Activated CD4-positive, alpha-beta memory T cell treated with anti-CD3 and anti-CD28 coated beads, Interleukin-2, amount 10 ng/mL, durations not matched to agents 7 days and 5 days (primary cell): ENCODE measurements around the gene DMP1. TPM values are rescaled to one million over a fixed set of nuclear protein-coding genes. Genes with fewer than 3 reads are reported as not detected.
"Not testable (repeated sequence)": the region's sequence is repeated elsewhere in the genome, so short reads cannot be mapped to it uniquely, and the experiment has no call there.

ENCODE experiments used
- CTCF ChIA-PET: fragments of 350-600 bp; sonication (Branson Sonifier 250); formaldehyde crosslinking; loops from one replicate; lab custom pipeline; 2021; ENCODE audit warnings: antibody characterized with exemption, inconsistent platforms; lab: Charles Lee
- POLR2A ChIA-PET: fragments of 350-600 bp; sonication (Branson Sonifier 250); formaldehyde crosslinking; loops from one replicate; lab custom pipeline; 2021; ENCODE audit warnings: antibody characterized with exemption; lab: Charles Lee
- DNase-seq: peaks from one replicate; pipeline ENCODE4 v3.0.0-alpha.2; 2020
- H3K27ac Mint-ChIP-seq: one replicate; pipeline ENCODE4 v1.8.0; 2021; ENCODE audit warnings: mild to moderate bottlenecking, mixed read lengths
- H3K27me3 Mint-ChIP-seq: one replicate; pipeline ENCODE4 v1.8.0; 2021; ENCODE audit warnings: mixed read lengths
- H3K36me3 Mint-ChIP-seq: one replicate; pipeline ENCODE4 v1.8.0; 2021; ENCODE audit warnings: low read depth, mixed read lengths
- H3K4me1 Mint-ChIP-seq: one replicate; pipeline ENCODE4 v1.8.0; 2021; ENCODE audit warnings: mixed read lengths
- H3K4me3 Mint-ChIP-seq: one replicate; pipeline ENCODE4 v1.8.0; 2021; ENCODE audit warnings: mild to moderate bottlenecking, mixed read lengths
- H3K9me3 Mint-ChIP-seq: one replicate; pipeline ENCODE4 v1.8.0; 2021; ENCODE audit warnings: mixed read lengths
- total RNA-seq, 2 experiments: library from RNA; stranded (reverse); gene quantifications; one replicate each; pipeline ENCODE4 v1.2.3, GENCODE V29; 2021

DMP1 gene
- total RNA-seq, 2 experiments from 2014 or later = not detected

GRCh38 chr4:87651941-87652340 lies 1.9 kb downstream of the DMP1 start:
- POLR2A ChIA-PET = no interaction called here
- Mint-ChIP-seq H3K36me3 (no peaks in the 10 kb centered on the region), H3K4me1 (no peaks in the 10 kb centered on the region), H3K4me3 (no peak overlapping the region), H3K27me3 (peaks cover 7% of the 10 kb centered on the region), H3K27ac (no peak overlapping the region), H3K9me3 (no peaks in the 10 kb centered on the region)
- no peak for DNase-seq
- CTCF ChIA-PET = no interaction called here

- no peaks in the 10 kb centered on the region for H3K9me3 Mint-ChIP-seq
- H3K4me1 Mint-ChIP-seq = no peaks in the 10 kb centered on the region
- peaks cover 5% of the 10 kb centered on the region for H3K27me3 Mint-ChIP-seq
- POLR2A ChIA-PET = no interaction called here
- no peak overlapping the region for H3K27ac Mint-ChIP-seq
- H3K4me3 Mint-ChIP-seq = no peak overlapping the region
- no peaks in the 10 kb centered on the region for H3K36me3 Mint-ChIP-seq
- no peak for DNase-seq
- CTCF ChIA-PET = no interaction called here
These were observed 4.5 kb downstream of the DMP1 start for GRCh38 chr4:87654487-87655044.

- H3K9me3 Mint-ChIP-seq = no peaks in the 10 kb centered on the region
- no peaks in the 10 kb centered on the region for H3K4me1 Mint-ChIP-seq
- H3K27me3 Mint-ChIP-seq = peaks cover 9% of the 10 kb centered on the region
- H3K36me3 Mint-ChIP-seq = no peaks in the 10 kb centered on the region
- POLR2A ChIA-PET = no interaction called here
- no peak for DNase-seq
- no peak overlapping the region for H3K4me3 Mint-ChIP-seq
- H3K27ac Mint-ChIP-seq = no peak overlapping the region
- CTCF ChIA-PET = no interaction called here
These were observed 7.4 kb downstream of the DMP1 start for GRCh38 chr4:87657525-87657924.

GRCh38 chr4:87659247-87659931 lies 9.3 kb downstream of the DMP1 start:
- H3K4me3 Mint-ChIP-seq = no peak overlapping the region
- ChIA-PET POLR2A (no interaction called here), CTCF (no interaction called here)
- H3K4me1 Mint-ChIP-seq = no peaks in the 10 kb centered on the region
- H3K27ac Mint-ChIP-seq = no peak overlapping the region
- H3K9me3 Mint-ChIP-seq = no peaks in the 10 kb centered on the region
- no peak for DNase-seq
- no peaks in the 10 kb centered on the region for H3K36me3 Mint-ChIP-seq
- H3K27me3 Mint-ChIP-seq = peaks cover 6% of the 10 kb centered on the region

- H3K27ac Mint-ChIP-seq = no peak overlapping the region
- no peak overlapping the region for H3K4me3 Mint-ChIP-seq
- CTCF ChIA-PET = no interaction called here
- no peaks in the 10 kb centered on the region for H3K9me3 Mint-ChIP-seq
- no peaks in the 10 kb centered on the region for H3K36me3 Mint-ChIP-seq
- DNase-seq = no peak
- no peaks in the 10 kb centered on the region for H3K4me1 Mint-ChIP-seq
- POLR2A ChIA-PET = no interaction called here
- peaks cover 6% of the 10 kb centered on the region for H3K27me3 Mint-ChIP-seq
These were observed 12.8 kb downstream of the DMP1 start for GRCh38 chr4:87662871-87663270.

- no peaks in the 10 kb centered on the region for H3K4me1 Mint-ChIP-seq
- H3K9me3 Mint-ChIP-seq = peaks cover 11% of the 10 kb centered on the region
- no peak overlapping the region for H3K27ac Mint-ChIP-seq
- ChIA-PET POLR2A (no interaction called here), CTCF (no interaction called here)
- DNase-seq = no peak
- no peaks in the 10 kb centered on the region for H3K36me3 Mint-ChIP-seq
- peaks cover 16% of the 10 kb centered on the region for H3K27me3 Mint-ChIP-seq
- no peak overlapping the region for H3K4me3 Mint-ChIP-seq
These were observed 19.3 kb downstream of the DMP1 start for GRCh38 chr4:87669373-87669772.

- Mint-ChIP-seq H3K4me3 (no peak overlapping the region), H3K27ac (no peak overlapping the region), H3K9me3 (peaks cover 7% of the 10 kb centered on the region), H3K27me3 (peaks cover 5% of the 10 kb centered on the region), H3K36me3 (no peaks in the 10 kb centered on the region), H3K4me1 (no peaks in the 10 kb centered on the region)
- ChIA-PET CTCF (no interaction called here), POLR2A (no interaction called here)
- no peak for DNase-seq
These were observed 27.7 kb downstream of the DMP1 start for GRCh38 chr4:87677731-87678130.

- H3K27ac Mint-ChIP-seq = no peak overlapping the region
- H3K4me3 Mint-ChIP-seq = no peak overlapping the region
- POLR2A ChIA-PET = interaction anchor here (1.4 kb wide), 1 partner anchor 169 kb away, joined by 4 read pairs; no protein-coding TSS in a partner anchor
- no peaks in the 10 kb centered on the region for H3K36me3 Mint-ChIP-seq
- H3K4me1 Mint-ChIP-seq = no peaks in the 10 kb centered on the region
- DNase-seq = peak; percentile 18
- H3K27me3 Mint-ChIP-seq = peaks cover 5% of the 10 kb centered on the region
- no peaks in the 10 kb centered on the region for H3K9me3 Mint-ChIP-seq
- CTCF ChIA-PET = interaction anchor here (0.7 to 2.2 kb wide), 5 partner anchors 159 to 532 kb away, joined by 3 to 13 read pairs (median 6); no protein-coding TSS in a partner anchor
These were observed 29.5 kb downstream of the DMP1 start for GRCh38 chr4:87679449-87680169.

GRCh38 chr4:87680271-87680670 lies 30.2 kb downstream of the DMP1 start:
- POLR2A ChIA-PET = interaction anchor here (1.4 kb wide), 1 partner anchor 169 kb away, joined by 4 read pairs; no protein-coding TSS in a partner anchor
- H3K9me3 Mint-ChIP-seq = no peaks in the 10 kb centered on the region
- H3K4me1 Mint-ChIP-seq = no peaks in the 10 kb centered on the region

GRCh38 chr4:87688316-87688715 lies 38.2 kb downstream of the DMP1 start:
- ChIA-PET POLR2A (no interaction called here), CTCF (no interaction called here)
- no peak for DNase-seq
- Mint-ChIP-seq H3K4me3 (no peak overlapping the region), H3K27me3 (peaks cover 5% of the 10 kb centered on the region), H3K4me1 (no peaks in the 10 kb centered on the region), H3K27ac (no peak overlapping the region), H3K36me3 (peaks cover 4% of the 10 kb centered on the region), H3K9me3 (peaks cover 15% of the 10 kb centered on the region)

More at GRCh38 chr4:87680271-87680670, 30.2 kb downstream of the DMP1 start:
- H3K27ac Mint-ChIP-seq = no peak overlapping the region
- H3K36me3 Mint-ChIP-seq = no peaks in the 10 kb centered on the region
- H3K4me3 Mint-ChIP-seq = no peak overlapping the region
- DNase-seq = no peak
- peaks cover 5% of the 10 kb centered on the region for H3K27me3 Mint-ChIP-seq
- CTCF ChIA-PET = interaction anchor here (0.7 to 2.2 kb wide), 5 partner anchors 158 to 532 kb away, joined by 3 to 13 read pairs (median 6); no protein-coding TSS in a partner anchor

GRCh38 chr4:87690947-87691346 lies 40.9 kb downstream of the DMP1 start:
- peaks cover 16% of the 10 kb centered on the region for H3K9me3 Mint-ChIP-seq
- H3K4me1 Mint-ChIP-seq, H3K27ac Mint-ChIP-seq, CTCF ChIA-PET, H3K27me3 Mint-ChIP-seq, DNase-seq, H3K4me3 Mint-ChIP-seq, H3K36me3 Mint-ChIP-seq, POLR2A ChIA-PET: not testable (repeated sequence)

- H3K4me3 Mint-ChIP-seq, CTCF ChIA-PET, POLR2A ChIA-PET, H3K27ac Mint-ChIP-seq, H3K36me3 Mint-ChIP-seq, H3K27me3 Mint-ChIP-seq, H3K4me1 Mint-ChIP-seq, DNase-seq: not testable (repeated sequence)
- H3K9me3 Mint-ChIP-seq = peaks cover 16% of the 10 kb centered on the region
These were observed 42.0 kb downstream of the DMP1 start for GRCh38 chr4:87692060-87692459.

- H3K4me3 Mint-ChIP-seq = no peak overlapping the region
- H3K36me3 Mint-ChIP-seq = peaks cover 4% of the 10 kb centered on the region
- H3K27me3 Mint-ChIP-seq = no peaks in the 10 kb centered on the region
- CTCF ChIA-PET = no interaction called here
- no peaks in the 10 kb centered on the region for H3K4me1 Mint-ChIP-seq
- no peak overlapping the region for H3K27ac Mint-ChIP-seq
- no peak for DNase-seq
- peaks cover 6% of the 10 kb centered on the region for H3K9me3 Mint-ChIP-seq
- POLR2A ChIA-PET = no interaction called here
These were observed 47.2 kb downstream of the DMP1 start for GRCh38 chr4:87697272-87697671.
